HepG2 (cell line): ENCODE results near the gene ATIC. TPM values are rescaled to one million over a fixed set of nuclear protein-coding genes. Genes with fewer than 3 reads are reported as not detected.

Experiments
- ATAC-seq: fragments of 200-7000 bp; cut with Tn5 transposase; 3 replicates; pipeline ENCODE4 v1.9.1; 2020; ENCODE audit warnings: mild to moderate bottlenecking, moderate library complexity
- BruUV-seq: library from RNA; stranded (reverse); fragments of 400-500 nt; replicated peaks from 2 replicates; lab custom pipeline; 2021; lab: Mats Ljungman, UMichigan
- CTCF ChIA-PET: fragments of 300-600 bp; formaldehyde crosslinking; extraction: SDS; loops from one replicate; lab custom pipeline; 2021; ENCODE audit warnings: low total read pairs, inconsistent platforms, low intra/inter-chr PET ratio; lab: Yijun Ruan, JAX
- POLR2A ChIA-PET: fragments of 350-600 bp; sonication (Branson Sonifier 250); formaldehyde crosslinking; loops from one replicate; lab custom pipeline; 2020; ENCODE audit warnings: antibody characterized with exemption, inconsistent platforms; lab: Yijun Ruan, JAX
- DNase-seq: peaks from one replicate; pipeline ENCODE4 v3.0.0-alpha.2; 2015; ENCODE audit warnings: low spot score
- FAIRE-seq: peaks from 3 replicates; lab custom pipeline; 2011; peaks lifted over from hg19 to GRCh38; lab: Jason Lieb, UNC
- H2AFZ ChIP-seq: one replicate; pipeline ENCODE4 v1.6.1; 2011; ENCODE audit warnings: low read length, inconsistent platforms
- H3K27ac ChIP-seq: fragments of 300-600 bp; 3 replicates; pipeline ENCODE4 v1.8.0; 2011; ENCODE audit warnings: mixed run types, mild to moderate bottlenecking, mixed read lengths, low read length, inconsistent platforms; ENCODE audit not compliant: insufficient read depth; ENCODE audit errors: extremely low read length
- H3K27me3 ChIP-seq, 2 experiments: fragments of 200-600 bp in 1 of 2; 2 replicates in 1 of 2; 3 replicates in 1 of 2; pipeline versions ENCODE4 v1.6.0 to v1.8.0; 2011; ENCODE audit warnings: low read length in 2 of 2, mild to moderate bottlenecking in 2 of 2, moderate library complexity in 2 of 2, inconsistent platforms in 1 of 2; ENCODE audit not compliant: insufficient read depth in 2 of 2, control insufficient read depth in 1 of 2
- H3K36me3 ChIP-seq, 2 experiments: fragments of 200-600 bp in 1 of 2; replicated peaks in 1 of 2; 2 replicates in 1 of 2; 3 replicates in 1 of 2; pipeline versions ENCODE4 v1.5.1 to v1.8.0; 2011; ENCODE audit warnings: low read length in 2 of 2, inconsistent platforms in 1 of 2; ENCODE audit not compliant: insufficient read depth in 2 of 2, control insufficient read depth in 1 of 2
- H3K4me1 ChIP-seq: 2 replicates; pipeline ENCODE4 v1.5.1; 2012; ENCODE audit warnings: low read length, inconsistent platforms; ENCODE audit not compliant: insufficient read depth
- H3K4me2 ChIP-seq: 2 replicates; pipeline ENCODE4 v1.6.0; 2011; ENCODE audit warnings: low read depth, low read length, inconsistent platforms
- H3K4me3 ChIP-seq, 3 experiments: fragments of 200-600 bp in 1 of 3; sonication (generic), shearing (Covaris generic) in 1 of 3; replicated peaks in 1 of 3; 2 replicates each; pipeline ENCODE4 v1.5.1; 2011 to 2016; ENCODE audit warnings: low read length in 3 of 3, inconsistent platforms in 2 of 3, low read depth in 2 of 3, mild to moderate bottlenecking in 2 of 3, control low read depth in 1 of 3, mixed read lengths in 1 of 3; ENCODE audit not compliant: insufficient read depth in 1 of 3
- H3K79me2 ChIP-seq: one replicate; pipeline ENCODE4 v1.6.1; 2011; ENCODE audit warnings: low read length, inconsistent platforms; ENCODE audit not compliant: insufficient read depth
- H3K9ac ChIP-seq: 2 replicates; pipeline ENCODE4 v1.6.0; 2011; ENCODE audit warnings: mild to moderate bottlenecking, low read depth, low read length, inconsistent platforms; ENCODE audit not compliant: insufficient read depth
- H3K9me3 ChIP-seq: 2 replicates; pipeline ENCODE4 v1.5.1; 2012; ENCODE audit warnings: mild to moderate bottlenecking, low read length
- H4K20me1 ChIP-seq: 2 replicates; pipeline ENCODE4 v1.6.0; 2011; ENCODE audit warnings: inconsistent platforms, mild to moderate bottlenecking, low read length, moderate library complexity; ENCODE audit not compliant: insufficient read depth
- AGO2 ChIP-seq: fragments of 200-400 bp; formaldehyde crosslinking; optimal IDR thresholded peaks from 2 replicates; pipeline ENCODE3; 2017; ENCODE audit warnings: mild to moderate bottlenecking, low read depth, low read length, moderate library complexity
- ATM ChIP-seq: fragments of 450-650 bp; IDR thresholded peaks from 2 replicates; pipeline ENCODE4 v1.7.1; 2017; ENCODE audit warnings: mild to moderate bottlenecking, borderline replicate concordance
- CC2D1A ChIP-seq: sonication (generic); formaldehyde crosslinking; IDR thresholded peaks from 2 replicates; pipeline ENCODE4 v1.8.1; 2023; ENCODE audit warnings: mild to moderate bottlenecking, missing genetic modification reagents
- CCDC6 ChIP-seq: sonication (generic); formaldehyde crosslinking; IDR thresholded peaks from 2 replicates; pipeline ENCODE4 v1.8.1; 2022; ENCODE audit warnings: mild to moderate bottlenecking, missing genetic modification reagents, moderate library complexity
- CSRNP1 ChIP-seq: sonication (generic); formaldehyde crosslinking; IDR thresholded peaks from 2 replicates; pipeline ENCODE4 v1.8.1; 2023; ENCODE audit warnings: mild to moderate bottlenecking, missing genetic modification reagents
- DNMT3B ChIP-seq: conservative IDR thresholded peaks from 2 replicates; pipeline ENCODE4 v1.6.1; 2016; ENCODE audit warnings: missing biosample characterization, control low read depth
- FOXA1 ChIP-seq, 2 experiments: fragments of 450-650 bp in 1 of 2; sonication (generic) in 1 of 2; formaldehyde crosslinking in 1 of 2; IDR thresholded peaks; 2 replicates each; pipeline versions ENCODE4 v1.4.0 to v1.6.1; 2016 to 2020; ENCODE audit warnings: missing genetic modification reagents in 1 of 2
- FUBP1 ChIP-seq: sonication (generic); formaldehyde crosslinking; IDR thresholded peaks from 2 replicates; pipeline ENCODE4 v1.5.1; 2020; ENCODE audit warnings: missing genetic modification reagents, mild to moderate bottlenecking, borderline replicate concordance
- HDAC2 ChIP-seq: sonication (generic); formaldehyde crosslinking; IDR thresholded peaks from 2 replicates; pipeline ENCODE4 v1.4.0; 2020; ENCODE audit warnings: missing genetic modification reagents
- HMGXB3 ChIP-seq: sonication (generic); formaldehyde crosslinking; IDR thresholded peaks from 2 replicates; pipeline ENCODE4 v1.4.0; 2020; ENCODE audit warnings: missing genetic modification reagents, borderline replicate concordance
- RBM22 ChIP-seq: fragments of 200-400 bp; formaldehyde crosslinking; optimal IDR thresholded peaks from 2 replicates; pipeline ENCODE3; 2017; ENCODE audit warnings: mild to moderate bottlenecking, low read length, moderate library complexity
- SMARCE1 ChIP-seq: fragments of 450-650 bp; IDR thresholded peaks from 2 replicates; pipeline ENCODE4 v1.6.1; 2017; ENCODE audit warnings: borderline replicate concordance
- ZNF333 ChIP-seq: sonication (generic); formaldehyde crosslinking; IDR thresholded peaks from 2 replicates; pipeline ENCODE4 v1.4.0; 2020; ENCODE audit warnings: mild to moderate bottlenecking, missing genetic modification reagents, borderline replicate concordance
- WGBS: methylation state at CpG from one replicate; pipeline ENCODE4 v1.1.6; 2017; ENCODE audit warnings: low lambda C conversion rate; 5-methylcytosine and 5-hydroxymethylcytosine counted together
- in situ Hi-C: cut with HindIII; loops from 2 replicates; pipeline ENCODE4 v1.10.0; 2017; ENCODE audit warnings: low pct_unique_long_range_greater_than_20kb; ENCODE audit not compliant: extremely low pct_ligation_motif_present
- intact Hi-C: fragments of 100-400 bp; cut with micrococcal nuclease; formaldehyde crosslinking; loops from one replicate; pipeline ENCODE4 v1.10.0; 2022; ENCODE audit not compliant: unreplicated experiment
- polyA plus RNA-seq, 8 experiments: library from polyadenylated mRNA; depleted of rRNA in 3 of 8; stranded (reverse) in 7 of 8; unstranded in 1 of 8; fragments of >200 nt; fragmentation: Illumina TruSeq in 4 of 8; extraction: Trizol in 4 of 8; gene quantifications; 2 replicates each; pipeline versions ENCODE4 v1.2.1 to v1.2.3, GENCODE V29; 2011 to 2016; ENCODE audit warnings: low read depth in 4 of 8, missing spikeins in 1 of 8, mixed read lengths in 1 of 8; ENCODE audit not compliant: insufficient read depth in 1 of 8
- total RNA-seq, 5 experiments: library from RNA; depleted of rRNA; stranded (reverse); fragments of >200 nt; fragmentation: Illumina TruSeq; extraction: Trizol; gene quantifications; 2 replicates each; pipeline ENCODE4 v1.2.3, GENCODE V29; 2016; ENCODE audit warnings: low read depth in 1 of 5

ATIC gene
- total and polyA plus RNA-seq, 2 of the 13 experiments (the other 11 are each of a cell fraction or from before 2014, with no cell fraction given) = 89.8 to 146 TPM

- TF ChIP-seq FUBP1 (CRISPR knock-in tag) = no peak
- 0 out of 2 replicates have a peak, but pooled peaks have one; percentile 53 for TF ChIP-seq DNMT3B (CRISPR knock-in tag)
- TF ChIP-seq HDAC2 (CRISPR knock-in tag) = peak; percentile 14; the same call in 1 of the 2 replicates
Measured at GRCh38 chr2:215397632-215398341, 85.9 kb downstream of the ATIC start (continued).

GRCh38 chr2:215399067-215399716 lies 87.3 kb downstream of the ATIC start:
- ATAC-seq (peak; percentile 9), FAIRE-seq (no peak), DNase-seq (no peak)
- Histone ChIP-seq H2AFZ (no peak overlapping the region), H3K27me3 (no peaks in the 10 kb centered on the region), H3K4me3 (no peak overlapping the region), H3K9me3 (no peaks in the 10 kb centered on the region), H3K9ac (no peak overlapping the region), H3K4me2 (no peak overlapping the region), H4K20me1 (peaks cover 24% of the 10 kb centered on the region), H3K79me2 (no peaks in the 10 kb centered on the region), H3K36me3 (peaks cover 34 to 91% of the 10 kb centered on the region in 2 experiments), H3K4me1 (peaks cover 42% of the 10 kb centered on the region), H3K27ac (peak overlapping the region; percentile 12)
- ChIA-PET CTCF (no interaction called here), POLR2A (interaction anchor here (2.8 kb wide), 1 partner anchor 11 kb away, joined by 12 read pairs; no protein-coding TSS in a partner anchor)
- in situ Hi-C loops = no loop called here
- BruUV-seq = no TSS peak
- intact Hi-C loops = no loop called here
- WGBS = 100% methylated on average over 3 of the region's 3 CpGs
- TF ChIP-seq CSRNP1 = no peak
- TF ChIP-seq FOXA1 (IDR thresholded peaks at IDR 0.05) = no peak
- no peak for TF ChIP-seq FOXA1 (CRISPR knock-in tag; IDR thresholded peaks at IDR 0.05)
- no peak for TF ChIP-seq ATM
- peak; percentile 70 for TF ChIP-seq AGO2
- TF ChIP-seq RBM22 = peak; percentile 100
- TF ChIP-seq CC2D1A (CRISPR knock-in tag) = no peak
- TF ChIP-seq ZNF333 = no peak
- TF ChIP-seq SMARCE1 = no peak
- TF ChIP-seq HMGXB3 (CRISPR knock-in tag) = no peak
- TF ChIP-seq CCDC6 = 0 out of 2 replicates have a peak, but pooled peaks have one; percentile 27
